Erythroblast (primary cell): ENCODE measurements around the gene CXXC4.

ENCODE experiments used
- GATA1 ChIP-seq: IDR thresholded peaks from 2 replicates; pipeline ENCODE4 v1.6.1; 2011; ENCODE audit warnings: low read depth, mild to moderate bottlenecking, control low read depth, low read length, moderate library complexity
- POLR2A ChIP-seq: IDR thresholded peaks from 2 replicates; pipeline ENCODE4 v1.6.1; 2011; ENCODE audit warnings: mild to moderate bottlenecking, low read length

GRCh38 chr4:104424989-104425388 lies 69.7 kb downstream of the CXXC4 start:
- no peak for TF ChIP-seq POLR2A
- TF ChIP-seq GATA1: no peak
